ENCODE data around the gene WWC2.

- TF ChIP-seq CTCF (conservative IDR thresholded peaks at IDR 0.05 in 1 of 2, IDR thresholded peaks at IDR 0.05 in 1 of 2; ENCODE audit: extremely low read depth in 1 of 2, insufficient read depth in 1 of 2, low read depth in 1 of 2, low read length in 2 of 2) = no peak
- TF ChIP-seq EZH2 (IDR thresholded peaks at IDR 0.05; ENCODE audit: borderline replicate concordance, low read length) = no peak
Observed at GRCh38 chr4:183071222-183071621, 27.8 kb upstream of the WWC2 start.

All from mammary epithelial cell (primary cell).